Measurements from ENCODE around the gene LARGE1.

DNA sequence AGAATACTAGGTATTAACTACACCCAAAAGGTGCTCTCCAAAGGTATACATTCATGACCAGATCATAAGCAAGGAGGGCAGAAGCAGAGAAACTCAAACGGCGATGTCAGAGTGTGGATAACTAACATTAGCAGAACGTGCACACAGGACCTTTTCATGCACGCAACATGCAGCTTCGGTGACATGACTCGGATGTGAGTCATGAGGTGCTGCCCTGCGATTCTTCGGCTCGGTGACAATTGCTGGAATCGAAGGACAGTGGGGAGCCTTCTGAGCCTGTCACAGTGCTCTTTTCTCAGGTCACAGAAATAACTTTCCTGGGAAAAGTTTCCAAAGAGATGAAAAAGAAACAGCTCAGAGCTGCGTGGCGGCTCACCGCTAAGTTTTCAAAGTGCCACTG lies 443.6 kb downstream of the LARGE1 start:
- TF ChIP-seq POLR2A (IDR thresholded peaks at IDR 0.05) = no peak
- TF ChIP-seq, protein P1, sequence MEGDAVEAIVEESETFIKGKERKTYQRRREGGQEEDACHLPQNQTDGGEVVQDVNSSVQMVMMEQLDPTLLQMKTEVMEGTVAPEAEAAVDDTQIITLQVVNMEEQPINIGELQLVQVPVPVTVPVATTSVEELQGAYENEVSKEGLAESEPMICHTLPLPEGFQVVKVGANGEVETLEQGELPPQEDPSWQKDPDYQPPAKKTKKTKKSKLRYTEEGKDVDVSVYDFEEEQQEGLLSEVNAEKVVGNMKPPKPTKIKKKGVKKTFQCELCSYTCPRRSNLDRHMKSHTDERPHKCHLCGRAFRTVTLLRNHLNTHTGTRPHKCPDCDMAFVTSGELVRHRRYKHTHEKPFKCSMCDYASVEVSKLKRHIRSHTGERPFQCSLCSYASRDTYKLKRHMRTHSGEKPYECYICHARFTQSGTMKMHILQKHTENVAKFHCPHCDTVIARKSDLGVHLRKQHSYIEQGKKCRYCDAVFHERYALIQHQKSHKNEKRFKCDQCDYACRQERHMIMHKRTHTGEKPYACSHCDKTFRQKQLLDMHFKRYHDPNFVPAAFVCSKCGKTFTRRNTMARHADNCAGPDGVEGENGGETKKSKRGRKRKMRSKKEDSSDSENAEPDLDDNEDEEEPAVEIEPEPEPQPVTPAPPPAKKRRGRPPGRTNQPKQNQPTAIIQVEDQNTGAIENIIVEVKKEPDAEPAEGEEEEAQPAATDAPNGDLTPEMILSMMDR (IDR thresholded peaks at IDR 0.05) = no peak

Measured in body of pancreas (tissue), 4 donors.